ENCODE results near the gene TMEM151B.
"Not testable (repeated sequence)": the region's sequence is repeated elsewhere in the genome, so short reads cannot be mapped to it uniquely, and the experiment has no call there.

DNA sequence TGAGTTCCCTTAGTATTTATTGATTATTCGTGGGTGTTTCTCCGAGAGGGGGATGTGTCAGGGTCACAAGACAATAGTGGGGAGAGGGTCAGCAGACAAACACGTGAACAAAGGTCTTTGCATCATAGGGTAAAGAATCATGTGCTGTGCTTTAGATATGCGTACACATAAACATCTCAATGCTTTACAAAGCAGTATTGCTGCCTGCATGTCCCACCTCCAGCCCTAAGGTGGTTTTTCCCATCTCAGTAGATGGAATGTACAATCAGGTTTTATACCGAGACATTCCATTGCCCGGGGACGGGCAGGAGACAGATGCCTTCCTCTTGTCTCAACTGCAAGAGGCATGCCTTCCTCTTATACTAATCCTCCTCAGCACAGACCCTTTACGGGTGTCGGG is 58.0 kb downstream of the TMEM151B start:
- not testable (repeated sequence) for TF ChIP-seq EZH2phosphoT487 (IDR thresholded peaks at IDR 0.05)
- TF ChIP-seq, protein P1, sequence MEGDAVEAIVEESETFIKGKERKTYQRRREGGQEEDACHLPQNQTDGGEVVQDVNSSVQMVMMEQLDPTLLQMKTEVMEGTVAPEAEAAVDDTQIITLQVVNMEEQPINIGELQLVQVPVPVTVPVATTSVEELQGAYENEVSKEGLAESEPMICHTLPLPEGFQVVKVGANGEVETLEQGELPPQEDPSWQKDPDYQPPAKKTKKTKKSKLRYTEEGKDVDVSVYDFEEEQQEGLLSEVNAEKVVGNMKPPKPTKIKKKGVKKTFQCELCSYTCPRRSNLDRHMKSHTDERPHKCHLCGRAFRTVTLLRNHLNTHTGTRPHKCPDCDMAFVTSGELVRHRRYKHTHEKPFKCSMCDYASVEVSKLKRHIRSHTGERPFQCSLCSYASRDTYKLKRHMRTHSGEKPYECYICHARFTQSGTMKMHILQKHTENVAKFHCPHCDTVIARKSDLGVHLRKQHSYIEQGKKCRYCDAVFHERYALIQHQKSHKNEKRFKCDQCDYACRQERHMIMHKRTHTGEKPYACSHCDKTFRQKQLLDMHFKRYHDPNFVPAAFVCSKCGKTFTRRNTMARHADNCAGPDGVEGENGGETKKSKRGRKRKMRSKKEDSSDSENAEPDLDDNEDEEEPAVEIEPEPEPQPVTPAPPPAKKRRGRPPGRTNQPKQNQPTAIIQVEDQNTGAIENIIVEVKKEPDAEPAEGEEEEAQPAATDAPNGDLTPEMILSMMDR (IDR thresholded peaks at IDR 0.05) = not testable (repeated sequence)
